Lower lobe of right lung (tissue), 2 donors: ENCODE data around the gene WDR5. TPM values are rescaled to one million over a fixed set of nuclear protein-coding genes. Genes with fewer than 3 reads are reported as not detected.

ENCODE experiments used
- ATAC-seq, 2 donors: fragments of 200-7000 bp; cut with Tn5 transposase; one replicate each; pipeline ENCODE4 v1.9.1; 2020 to 2022; ENCODE audit warnings: mild to moderate bottlenecking in 2 of 2, moderate library complexity in 2 of 2
- DNase-seq: peaks from one replicate; pipeline ENCODE4 v3.0.0-alpha.2; 2020
- H3K27ac ChIP-seq: fragments of 200-600 bp; one replicate; pipeline ENCODE4 v1.8.0; 2022
- H3K27me3 ChIP-seq: fragments of 200-600 bp; one replicate; pipeline ENCODE4 v1.8.0; 2022; ENCODE audit warnings: low read depth
- H3K36me3 ChIP-seq: fragments of 200-600 bp; one replicate; pipeline ENCODE4 v1.8.0; 2022; ENCODE audit warnings: mild to moderate bottlenecking
- H3K4me1 ChIP-seq: fragments of 200-600 bp; one replicate; pipeline ENCODE4 v1.8.0; 2022
- H3K4me3 ChIP-seq: fragments of 200-600 bp; one replicate; pipeline ENCODE4 v1.8.0; 2022; ENCODE audit warnings: mild to moderate bottlenecking
- H3K9me3 ChIP-seq: fragments of 200-600 bp; one replicate; pipeline ENCODE4 v1.8.0; 2022
- intact Hi-C: fragments of 100-400 bp; cut with DNase I; formaldehyde crosslinking; loops from one replicate; pipeline ENCODE4 v1.11.0; 2022
- total RNA-seq: library from RNA; stranded (reverse); fragmentation: NEBNext Ultra II Directional; extraction: Animal tissue kit (Norgen Biotek cat#: 25700); gene quantifications from one replicate; pipeline ENCODE4 v1.2.1, GENCODE V29; 2021
- TF ChIP-seq, protein P1 (sequence below): fragments of 200-600 bp; IDR thresholded peaks from one replicate; pipeline ENCODE4 v1.8.0; 2022; ENCODE audit warnings: antibody characterized with exemption, mild to moderate bottlenecking
- donor health status: DM: no; HTN: yes; CAD: no; lungs with severe emphysema.

Gene WDR5
- total RNA-seq, 1 donor from 2014 or later = 22.6 TPM

DNA sequence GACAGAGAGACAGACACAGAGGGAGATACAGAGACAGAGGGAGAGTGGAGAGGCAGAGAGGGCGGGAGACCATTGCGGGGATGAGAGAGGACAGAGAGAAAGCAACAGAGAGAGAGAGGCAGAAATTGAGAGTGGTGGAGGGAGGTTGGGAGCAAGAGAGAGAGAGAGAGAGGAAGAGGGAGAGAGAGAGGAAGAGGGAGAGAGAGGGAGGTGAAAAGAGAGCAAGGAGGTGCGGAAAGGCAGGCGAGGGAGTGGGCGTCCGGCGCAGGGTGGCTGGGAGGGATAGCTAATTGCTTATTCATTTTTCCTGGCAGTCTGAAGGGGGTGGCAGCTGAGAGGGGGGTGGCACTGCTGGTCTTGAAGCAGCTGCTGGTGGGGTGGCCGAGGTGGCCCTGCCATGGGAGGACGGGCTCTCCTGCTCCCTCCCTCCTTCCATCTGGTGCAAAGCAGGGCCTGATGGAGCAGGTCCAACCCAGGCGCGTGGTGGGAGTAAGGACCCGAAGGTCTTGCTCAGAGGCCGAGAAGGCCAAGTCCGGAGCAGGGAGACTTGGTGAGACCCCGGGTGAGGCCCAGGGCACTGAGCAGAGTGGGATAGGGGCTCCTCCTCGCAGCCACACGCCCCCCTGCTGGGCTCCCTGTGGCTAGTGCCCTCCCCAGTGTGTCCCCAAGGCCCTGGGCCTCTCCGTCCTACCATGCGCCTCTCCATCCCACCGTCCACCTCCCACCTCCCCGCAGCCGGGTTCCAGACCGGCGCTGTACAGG is 53.8 kb downstream of the WDR5 start:
- H3K27ac ChIP-seq = no peak overlapping the region
- no peaks in the 10 kb centered on the region for H3K36me3 ChIP-seq
- H3K9me3 ChIP-seq = no peaks in the 10 kb centered on the region
- no peak for DNase-seq
- peaks cover 7% of the 10 kb centered on the region for H3K4me1 ChIP-seq
- H3K4me3 ChIP-seq = no peak overlapping the region
- no peak for ATAC-seq
- peaks cover 12% of the 10 kb centered on the region for H3K27me3 ChIP-seq
- intact Hi-C loops = no loop called here
- TF ChIP-seq, protein P1, sequence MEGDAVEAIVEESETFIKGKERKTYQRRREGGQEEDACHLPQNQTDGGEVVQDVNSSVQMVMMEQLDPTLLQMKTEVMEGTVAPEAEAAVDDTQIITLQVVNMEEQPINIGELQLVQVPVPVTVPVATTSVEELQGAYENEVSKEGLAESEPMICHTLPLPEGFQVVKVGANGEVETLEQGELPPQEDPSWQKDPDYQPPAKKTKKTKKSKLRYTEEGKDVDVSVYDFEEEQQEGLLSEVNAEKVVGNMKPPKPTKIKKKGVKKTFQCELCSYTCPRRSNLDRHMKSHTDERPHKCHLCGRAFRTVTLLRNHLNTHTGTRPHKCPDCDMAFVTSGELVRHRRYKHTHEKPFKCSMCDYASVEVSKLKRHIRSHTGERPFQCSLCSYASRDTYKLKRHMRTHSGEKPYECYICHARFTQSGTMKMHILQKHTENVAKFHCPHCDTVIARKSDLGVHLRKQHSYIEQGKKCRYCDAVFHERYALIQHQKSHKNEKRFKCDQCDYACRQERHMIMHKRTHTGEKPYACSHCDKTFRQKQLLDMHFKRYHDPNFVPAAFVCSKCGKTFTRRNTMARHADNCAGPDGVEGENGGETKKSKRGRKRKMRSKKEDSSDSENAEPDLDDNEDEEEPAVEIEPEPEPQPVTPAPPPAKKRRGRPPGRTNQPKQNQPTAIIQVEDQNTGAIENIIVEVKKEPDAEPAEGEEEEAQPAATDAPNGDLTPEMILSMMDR = no peak

DNA sequence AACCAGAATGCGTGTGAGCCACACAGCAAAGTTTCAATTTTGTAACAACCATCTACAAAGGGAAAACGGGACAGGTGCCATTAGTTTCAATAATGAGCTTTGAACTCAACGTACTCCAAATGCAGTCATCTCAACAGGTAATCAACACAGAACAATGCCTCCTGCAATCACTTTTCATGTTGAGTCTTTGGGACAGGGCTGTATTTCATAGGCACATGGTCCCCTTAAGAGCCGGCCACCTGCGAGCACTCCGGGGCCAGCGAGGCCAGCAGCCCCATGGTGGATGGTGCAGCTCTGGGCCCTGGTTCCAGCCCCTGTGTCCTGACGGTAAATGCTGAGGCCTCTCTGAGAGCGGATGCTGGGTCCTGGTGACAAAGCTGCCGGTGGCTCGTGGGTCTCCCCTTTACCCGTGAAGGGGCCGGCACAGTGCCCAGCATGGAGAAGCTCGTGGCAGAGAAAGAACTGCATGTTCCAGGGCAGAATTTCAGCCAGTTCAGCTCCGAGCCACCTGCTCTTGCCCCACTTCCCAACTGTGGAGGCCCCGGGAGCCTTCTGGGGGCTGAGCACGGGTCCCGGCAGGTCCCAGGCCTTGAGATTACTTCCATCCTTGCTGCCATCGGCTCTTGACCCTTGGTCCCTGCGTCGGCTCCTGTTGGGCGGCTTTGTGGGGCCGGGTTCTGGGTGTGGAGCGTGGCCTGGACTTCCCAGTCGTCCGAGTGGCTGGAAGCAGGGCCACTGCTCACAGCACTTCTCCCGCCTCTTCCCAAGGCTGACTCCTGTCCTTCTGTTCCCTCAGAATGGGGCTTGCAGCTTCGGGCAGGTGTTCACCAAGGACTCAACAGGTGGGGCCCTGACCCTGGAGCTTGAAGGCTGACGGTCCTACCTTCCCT is 54.6 kb downstream of the WDR5 start:
- Histone ChIP-seq H3K27ac (no peak overlapping the region), H3K9me3 (no peaks in the 10 kb centered on the region), H3K4me3 (no peak overlapping the region), H3K36me3 (no peaks in the 10 kb centered on the region), H3K4me1 (peaks cover 13% of the 10 kb centered on the region), H3K27me3 (peaks cover 12% of the 10 kb centered on the region)
- no peak for DNase-seq
- no peak for ATAC-seq
- intact Hi-C loops = no loop called here
- TF ChIP-seq, protein P1 = no peak

- ATAC-seq = no peak
These were observed 55.8 kb downstream of the WDR5 start for GRCh38 chr9:134191455-134192209.

GRCh38 chr9:134192311-134192950 is 56.5 kb downstream of the WDR5 start:
- peaks cover 9% of the 10 kb centered on the region for H3K4me1 ChIP-seq
- no peaks in the 10 kb centered on the region for H3K36me3 ChIP-seq
- H3K27ac ChIP-seq = no peak overlapping the region
- intact Hi-C loops = no loop called here
- no peak overlapping the region for H3K4me3 ChIP-seq
- DNase-seq (peak; percentile 20), ATAC-seq (peak in 1 of 2 donors; percentile 17)
- TF ChIP-seq, protein P1 = no peak
- H3K27me3 ChIP-seq = peaks cover 12% of the 10 kb centered on the region
- no peaks in the 10 kb centered on the region for H3K9me3 ChIP-seq

More at GRCh38 chr9:134191455-134192209, 55.8 kb downstream of the WDR5 start:
- no peak for DNase-seq
- H3K4me1 ChIP-seq = peaks cover 13% of the 10 kb centered on the region
- intact Hi-C loops = no loop called here
- no peak overlapping the region for H3K4me3 ChIP-seq
- no peaks in the 10 kb centered on the region for H3K36me3 ChIP-seq
- TF ChIP-seq, protein P1 = no peak
- peaks cover 12% of the 10 kb centered on the region for H3K27me3 ChIP-seq
- no peaks in the 10 kb centered on the region for H3K9me3 ChIP-seq
- no peak overlapping the region for H3K27ac ChIP-seq
